ENCODE data around the gene GSTA1. TPM values are rescaled to one million over a fixed set of nuclear protein-coding genes. Genes with fewer than 3 reads are reported as not detected.
"Not testable (repeated sequence)": the region's sequence is repeated elsewhere in the genome, so short reads cannot be mapped to it uniquely, and the experiment has no call there.

Gene GSTA1
- total RNA-seq, 1 experiment from 2014 or later = not detected

DNA sequence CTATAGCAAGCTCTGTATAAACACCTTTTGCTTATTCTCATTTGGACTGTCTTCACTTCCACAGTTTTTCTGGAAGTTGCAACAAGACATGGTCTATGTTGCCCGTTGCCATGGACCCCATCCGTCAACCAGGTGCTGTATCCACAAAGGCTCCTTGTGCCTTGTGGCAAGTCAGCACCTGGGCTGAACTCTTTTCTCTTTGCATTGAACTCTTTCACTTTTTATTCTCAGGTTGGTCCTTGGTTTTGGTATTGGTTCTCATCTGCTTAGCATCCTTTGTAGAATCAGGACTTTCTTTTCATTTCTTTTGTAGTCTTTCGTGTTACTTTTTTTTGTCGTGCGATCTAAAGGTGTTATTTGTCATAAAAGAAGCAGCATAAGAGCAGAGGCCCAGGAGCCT, 5.0 kb upstream of the GSTA1 start:
- Histone ChIP-seq H3K4me3 (ENCODE audit: low read length) (no peak overlapping the region), H3K4me1 (ENCODE audit: insufficient read depth, low read length) (no peaks in the 10 kb centered on the region), H3K27me3 (ENCODE audit: low read length) (no peaks in the 10 kb centered on the region), H3K9me2 (replicated peaks; ENCODE audit: low read length) (no peaks in the 10 kb centered on the region), H3K9me3 (ENCODE audit: low read length) (no peaks in the 10 kb centered on the region), H4K20me1 (ENCODE audit: low read length) (no peaks in the 10 kb centered on the region), H3K36me3 (ENCODE audit: low read depth, low read length) (no peaks in the 10 kb centered on the region), H3K9ac (ENCODE audit: low read length) (no peak overlapping the region), H2AFZ (ENCODE audit: low read length) (no peak overlapping the region), H3K4me2 (ENCODE audit: low read length) (no peak overlapping the region), H3K79me2 (ENCODE audit: low read length) (no peaks in the 10 kb centered on the region), H3K27ac (ENCODE audit: low read length) (no peak overlapping the region), H3F3A (ENCODE audit: low read length, unreplicated experiment) (no peaks in the 10 kb centered on the region)
- POLR2A ChIA-PET (ENCODE audit: unreplicated experiment) = no interaction called here
- TF ChIP-seq, protein P1, sequence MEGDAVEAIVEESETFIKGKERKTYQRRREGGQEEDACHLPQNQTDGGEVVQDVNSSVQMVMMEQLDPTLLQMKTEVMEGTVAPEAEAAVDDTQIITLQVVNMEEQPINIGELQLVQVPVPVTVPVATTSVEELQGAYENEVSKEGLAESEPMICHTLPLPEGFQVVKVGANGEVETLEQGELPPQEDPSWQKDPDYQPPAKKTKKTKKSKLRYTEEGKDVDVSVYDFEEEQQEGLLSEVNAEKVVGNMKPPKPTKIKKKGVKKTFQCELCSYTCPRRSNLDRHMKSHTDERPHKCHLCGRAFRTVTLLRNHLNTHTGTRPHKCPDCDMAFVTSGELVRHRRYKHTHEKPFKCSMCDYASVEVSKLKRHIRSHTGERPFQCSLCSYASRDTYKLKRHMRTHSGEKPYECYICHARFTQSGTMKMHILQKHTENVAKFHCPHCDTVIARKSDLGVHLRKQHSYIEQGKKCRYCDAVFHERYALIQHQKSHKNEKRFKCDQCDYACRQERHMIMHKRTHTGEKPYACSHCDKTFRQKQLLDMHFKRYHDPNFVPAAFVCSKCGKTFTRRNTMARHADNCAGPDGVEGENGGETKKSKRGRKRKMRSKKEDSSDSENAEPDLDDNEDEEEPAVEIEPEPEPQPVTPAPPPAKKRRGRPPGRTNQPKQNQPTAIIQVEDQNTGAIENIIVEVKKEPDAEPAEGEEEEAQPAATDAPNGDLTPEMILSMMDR (conservative IDR thresholded peaks at IDR 0.05; ENCODE audit: low read depth, low read length) = no peak
- TF ChIP-seq EZH2 (IDR thresholded peaks at IDR 0.05; ENCODE audit: low read length, unreplicated experiment) (no peak), EZH2phosphoT487 (IDR thresholded peaks at IDR 0.05; ENCODE audit: borderline replicate concordance, low read length) (no peak)
- no peak for ATAC-seq
- intact Hi-C loops (cut with micrococcal nuclease) = no loop called here
- CTCF ChIA-PET = no interaction called here
- BruUV-seq (replicated peaks) = no TSS peak
- no peak for DNase-seq

DNA sequence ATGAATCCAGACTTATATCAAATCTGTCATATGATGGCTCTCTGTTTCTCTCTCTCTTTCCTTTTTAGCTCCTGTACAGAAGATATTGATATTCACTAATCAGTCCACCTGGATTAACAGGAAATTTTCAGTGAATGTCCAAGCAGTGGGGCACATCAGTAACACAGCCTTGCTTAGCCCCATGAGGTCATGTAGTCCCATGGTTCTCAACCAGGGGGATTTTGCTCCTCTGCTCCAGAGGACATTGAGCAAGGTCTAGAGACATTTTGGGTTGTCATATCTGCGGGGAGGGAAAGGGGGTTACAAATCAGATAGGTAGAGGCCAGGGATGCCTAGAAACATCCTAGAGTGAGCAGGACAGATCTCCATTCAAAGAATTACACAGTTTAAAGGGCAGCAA, 810 bp downstream of the GSTA1 start:
- Histone ChIP-seq H4K20me1 (ENCODE audit: low read length) (no peaks in the 10 kb centered on the region), H3K9me2 (replicated peaks; ENCODE audit: low read length) (no peaks in the 10 kb centered on the region), H3K4me3 (ENCODE audit: low read length) (no peak overlapping the region), H3K27ac (ENCODE audit: low read length) (no peak overlapping the region), H3K4me2 (ENCODE audit: low read length) (no peak overlapping the region), H3F3A (ENCODE audit: low read length, unreplicated experiment) (no peaks in the 10 kb centered on the region), H3K9ac (ENCODE audit: low read length) (no peak overlapping the region), H3K27me3 (ENCODE audit: low read length) (no peaks in the 10 kb centered on the region), H3K9me3 (ENCODE audit: low read length) (no peaks in the 10 kb centered on the region), H3K36me3 (ENCODE audit: low read depth, low read length) (no peaks in the 10 kb centered on the region), H3K79me2 (ENCODE audit: low read length) (no peaks in the 10 kb centered on the region), H3K4me1 (ENCODE audit: insufficient read depth, low read length) (no peaks in the 10 kb centered on the region), H2AFZ (ENCODE audit: low read length) (no peak overlapping the region)
- DNase-seq (no peak), ATAC-seq (no peak)
- ChIA-PET POLR2A (ENCODE audit: unreplicated experiment) (no interaction called here), CTCF (no interaction called here)
- intact Hi-C loops (cut with micrococcal nuclease) = no loop called here
- no TSS peak for BruUV-seq (replicated peaks)
- TF ChIP-seq EZH2phosphoT487 (IDR thresholded peaks at IDR 0.05; ENCODE audit: borderline replicate concordance, low read length) = no peak
- TF ChIP-seq, protein P1 (conservative IDR thresholded peaks at IDR 0.05; ENCODE audit: low read depth, low read length) = no peak
- no peak for TF ChIP-seq EZH2 (IDR thresholded peaks at IDR 0.05; ENCODE audit: low read length, unreplicated experiment)

DNA sequence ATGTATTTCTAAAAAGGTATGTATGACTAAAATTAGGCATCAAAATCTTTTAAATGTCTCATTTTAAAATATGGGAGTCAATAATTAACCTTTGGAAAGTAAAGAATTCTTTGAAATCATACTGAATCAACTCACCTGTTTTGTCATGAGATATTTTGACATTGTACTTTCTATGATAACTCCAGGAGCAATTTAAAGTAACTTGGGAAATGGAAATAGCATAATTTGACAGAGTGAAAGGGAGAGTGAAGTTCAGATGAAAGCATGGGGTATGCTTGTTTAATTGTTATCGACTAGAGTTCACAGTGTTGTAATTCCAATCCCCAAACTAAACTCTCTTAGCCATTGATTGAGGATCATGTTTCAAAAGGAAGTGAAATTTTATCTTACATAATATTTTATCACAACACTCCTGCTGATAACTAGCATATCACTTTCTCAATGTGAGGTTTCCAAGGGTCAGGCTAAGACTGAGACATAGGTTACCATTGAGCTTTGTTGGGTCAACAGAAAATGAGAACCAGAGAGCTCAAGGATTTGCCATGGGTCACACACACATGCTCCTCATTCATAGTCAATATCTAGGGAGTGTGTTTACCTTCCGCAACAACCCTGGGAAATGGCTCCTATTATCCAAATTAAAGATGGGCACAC, 2.3 kb downstream of the GSTA1 start:
- intact Hi-C loops (cut with micrococcal nuclease) = no loop called here
- H3K27ac ChIP-seq (ENCODE audit: low read length) = no peak overlapping the region
- no peaks in the 10 kb centered on the region for H3K9me2 ChIP-seq (replicated peaks; ENCODE audit: low read length)
- ChIA-PET CTCF (no interaction called here), POLR2A (ENCODE audit: unreplicated experiment) (interaction anchor here (0.6 kb wide), 1 partner anchor 37 kb away, joined by 5 read pairs; no protein-coding TSS in a partner anchor)
- ATAC-seq (no peak), DNase-seq (no peak)
- H3K36me3 ChIP-seq (ENCODE audit: low read depth, low read length) = no peaks in the 10 kb centered on the region
- no peaks in the 10 kb centered on the region for H3K27me3 ChIP-seq (ENCODE audit: low read length)
- BruUV-seq (replicated peaks) = no TSS peak
- no peaks in the 10 kb centered on the region for H3F3A ChIP-seq (ENCODE audit: low read length, unreplicated experiment)
- no peaks in the 10 kb centered on the region for H3K79me2 ChIP-seq (ENCODE audit: low read length)
- H4K20me1 ChIP-seq (ENCODE audit: low read length) = no peaks in the 10 kb centered on the region
- no peak overlapping the region for H3K4me2 ChIP-seq (ENCODE audit: low read length)
- no peaks in the 10 kb centered on the region for H3K4me1 ChIP-seq (ENCODE audit: insufficient read depth, low read length)
- no peaks in the 10 kb centered on the region for H3K9me3 ChIP-seq (ENCODE audit: low read length)
- no peak overlapping the region for H3K9ac ChIP-seq (ENCODE audit: low read length)
- no peak overlapping the region for H3K4me3 ChIP-seq (ENCODE audit: low read length)
- no peak overlapping the region for H2AFZ ChIP-seq (ENCODE audit: low read length)
- TF ChIP-seq, protein P1 (conservative IDR thresholded peaks at IDR 0.05; ENCODE audit: low read depth, low read length) = no peak
- no peak for TF ChIP-seq EZH2phosphoT487 (IDR thresholded peaks at IDR 0.05; ENCODE audit: borderline replicate concordance, low read length)
- no peak for TF ChIP-seq EZH2 (IDR thresholded peaks at IDR 0.05; ENCODE audit: low read length, unreplicated experiment)

DNA sequence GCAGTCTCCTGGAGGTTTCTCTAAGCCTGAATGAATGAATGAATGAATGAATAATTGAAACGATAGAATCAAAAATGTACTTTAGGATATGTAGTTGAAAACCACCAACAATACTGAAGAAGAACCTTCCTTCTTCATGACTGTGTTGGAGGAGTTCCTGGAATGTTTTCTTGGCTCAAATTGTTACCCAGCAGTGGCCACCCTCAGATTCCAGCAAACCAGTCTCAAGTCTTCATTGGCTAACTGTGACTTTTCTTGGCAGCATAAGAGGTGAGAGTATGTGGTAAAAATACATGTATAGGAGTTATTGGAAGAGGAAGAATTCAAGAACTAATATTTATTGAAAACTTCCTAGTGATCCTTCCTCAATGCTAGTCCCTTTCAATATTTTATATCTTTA, 4.3 kb downstream of the GSTA1 start:
- BruUV-seq (replicated peaks); ATAC-seq; H3F3A ChIP-seq (ENCODE audit: low read length, unreplicated experiment); H3K9ac ChIP-seq (ENCODE audit: low read length); POLR2A ChIA-PET (ENCODE audit: unreplicated experiment); CTCF ChIA-PET; H3K27ac ChIP-seq (ENCODE audit: low read length); H3K4me3 ChIP-seq (ENCODE audit: low read length); H3K36me3 ChIP-seq (ENCODE audit: low read depth, low read length); H3K27me3 ChIP-seq (ENCODE audit: low read length); intact Hi-C loops (cut with micrococcal nuclease); H3K79me2 ChIP-seq (ENCODE audit: low read length); DNase-seq; H3K4me1 ChIP-seq (ENCODE audit: insufficient read depth, low read length); H3K4me2 ChIP-seq (ENCODE audit: low read length); H3K9me2 ChIP-seq (replicated peaks; ENCODE audit: low read length); H4K20me1 ChIP-seq (ENCODE audit: low read length); H2AFZ ChIP-seq (ENCODE audit: low read length); H3K9me3 ChIP-seq (ENCODE audit: low read length): not testable (repeated sequence)

Measured in PC-3 (cell line).